ENCODE data around the gene CELF2. TPM values are rescaled to one million over a fixed set of nuclear protein-coding genes. Genes with fewer than 3 reads are reported as not detected.

Gene CELF2
- total RNA-seq, 1 donor from 2014 or later = 54.3 TPM

GRCh38 chr10:10989669-10990068 lies 28.0 kb upstream of the CELF2 start:
- no peaks in the 10 kb centered on the region for H3K9me3 ChIP-seq
- H3K27ac ChIP-seq = no peak overlapping the region
- H3K36me3 ChIP-seq = no peaks in the 10 kb centered on the region
- H3K4me3 ChIP-seq = no peak overlapping the region
- DNase-seq (ENCODE audit: extremely low spot score in 2 of 2) = no peak
- H3K27me3 ChIP-seq = no peaks in the 10 kb centered on the region
- TF ChIP-seq CTCF (IDR thresholded peaks at IDR 0.05) (no peak), POLR2AphosphoS5 (IDR thresholded peaks at IDR 0.05; ENCODE audit: insufficient read depth in 1 of 2, low read depth in 1 of 2) (no peak), POLR2A (IDR thresholded peaks at IDR 0.05) (no peak)
- intact Hi-C loops (cut with DNase I) = no loop called here
- no peaks in the 10 kb centered on the region for H3K4me1 ChIP-seq

GRCh38 chr10:10991144-10991543 lies 26.5 kb upstream of the CELF2 start:
- H3K9me3 ChIP-seq = no peaks in the 10 kb centered on the region
- no peak overlapping the region for H3K4me3 ChIP-seq
- TF ChIP-seq POLR2A (IDR thresholded peaks at IDR 0.05) = no peak
- H3K36me3 ChIP-seq = no peaks in the 10 kb centered on the region
- no peaks in the 10 kb centered on the region for H3K4me1 ChIP-seq
- intact Hi-C loops (cut with DNase I) = no loop called here
- H3K27me3 ChIP-seq = no peaks in the 10 kb centered on the region
- no peak overlapping the region for H3K27ac ChIP-seq
- DNase-seq (ENCODE audit: extremely low spot score in 2 of 2) = no peak

- no peaks in the 10 kb centered on the region for H3K27me3 ChIP-seq
- H3K4me3 ChIP-seq = no peak overlapping the region
- intact Hi-C loops (cut with DNase I) = no loop called here
- H3K36me3 ChIP-seq = no peaks in the 10 kb centered on the region
- no peak for DNase-seq (ENCODE audit: extremely low spot score in 2 of 2)
- no peak for TF ChIP-seq POLR2AphosphoS5 (IDR thresholded peaks at IDR 0.05; ENCODE audit: insufficient read depth in 1 of 2, low read depth in 1 of 2)
- TF ChIP-seq CTCF (IDR thresholded peaks at IDR 0.05) = no peak
- TF ChIP-seq POLR2A (IDR thresholded peaks at IDR 0.05) = no peak
- H3K4me1 ChIP-seq = no peaks in the 10 kb centered on the region
- no peaks in the 10 kb centered on the region for H3K9me3 ChIP-seq
- H3K27ac ChIP-seq = no peak overlapping the region
Measured at GRCh38 chr10:10992072-10992471, 25.6 kb upstream of the CELF2 start.

- Histone ChIP-seq H3K9me3 (no peaks in the 10 kb centered on the region), H3K4me1 (no peaks in the 10 kb centered on the region), H3K27me3 (no peaks in the 10 kb centered on the region), H3K4me3 (no peak overlapping the region), H3K27ac (no peak overlapping the region), H3K36me3 (no peaks in the 10 kb centered on the region)
- no peak for DNase-seq (ENCODE audit: extremely low spot score in 2 of 2)
- intact Hi-C loops (cut with DNase I) = no loop called here
- TF ChIP-seq POLR2A (IDR thresholded peaks at IDR 0.05) = no peak
- no peak for TF ChIP-seq POLR2AphosphoS5 (IDR thresholded peaks at IDR 0.05; ENCODE audit: insufficient read depth in 1 of 2, low read depth in 1 of 2)
- TF ChIP-seq CTCF (IDR thresholded peaks at IDR 0.05) = no peak
Measured at GRCh38 chr10:10992961-10993714, 24.5 kb upstream of the CELF2 start.

GRCh38 chr10:10993785-10994184 lies 23.9 kb upstream of the CELF2 start:
- TF ChIP-seq CTCF (IDR thresholded peaks at IDR 0.05) = no peak
- no peak for DNase-seq (ENCODE audit: extremely low spot score in 2 of 2)
- no peaks in the 10 kb centered on the region for H3K36me3 ChIP-seq
- H3K27ac ChIP-seq = no peak overlapping the region
- H3K4me1 ChIP-seq = no peaks in the 10 kb centered on the region
- no peak overlapping the region for H3K4me3 ChIP-seq
- no peaks in the 10 kb centered on the region for H3K9me3 ChIP-seq
- intact Hi-C loops (cut with DNase I) = no loop called here
- H3K27me3 ChIP-seq = no peaks in the 10 kb centered on the region

Data from vagina (tissue), 2 donors.